Sigmoid colon (tissue), 4 donors: ENCODE data around the gene MAP3K20.

Experiments used
- EP300 ChIP-seq, 4 donors: sonication (generic); formaldehyde crosslinking; IDR thresholded peaks; one replicate each; pipeline ENCODE4 v1.6.1; 2017; ENCODE audit warnings: antibody characterized with exemption in 4 of 4
- POLR2A ChIP-seq, 2 donors: fragments of 450-650 bp; IDR thresholded peaks; one replicate each; pipeline ENCODE4 v1.6.1; 2016; ENCODE audit warnings: antibody characterized with exemption in 2 of 2, mild to moderate bottlenecking in 2 of 2, moderate library complexity in 2 of 2
- POLR2AphosphoS5 ChIP-seq, 4 donors: sonication (generic); formaldehyde crosslinking; IDR thresholded peaks; one replicate each; pipeline ENCODE4 v1.6.1; 2017; ENCODE audit warnings: antibody characterized with exemption in 4 of 4
- TF ChIP-seq, protein P1 (sequence below), 4 experiments: fragments of 450-650 bp in 3 of 4; fragments of 200-600 bp in 1 of 4; IDR thresholded peaks; one replicate each; pipeline ENCODE4 v1.5.1; 2016 to 2019; ENCODE audit warnings: antibody characterized with exemption in 4 of 4, mild to moderate bottlenecking in 3 of 4, moderate library complexity in 2 of 4

- TF ChIP-seq, protein P1, sequence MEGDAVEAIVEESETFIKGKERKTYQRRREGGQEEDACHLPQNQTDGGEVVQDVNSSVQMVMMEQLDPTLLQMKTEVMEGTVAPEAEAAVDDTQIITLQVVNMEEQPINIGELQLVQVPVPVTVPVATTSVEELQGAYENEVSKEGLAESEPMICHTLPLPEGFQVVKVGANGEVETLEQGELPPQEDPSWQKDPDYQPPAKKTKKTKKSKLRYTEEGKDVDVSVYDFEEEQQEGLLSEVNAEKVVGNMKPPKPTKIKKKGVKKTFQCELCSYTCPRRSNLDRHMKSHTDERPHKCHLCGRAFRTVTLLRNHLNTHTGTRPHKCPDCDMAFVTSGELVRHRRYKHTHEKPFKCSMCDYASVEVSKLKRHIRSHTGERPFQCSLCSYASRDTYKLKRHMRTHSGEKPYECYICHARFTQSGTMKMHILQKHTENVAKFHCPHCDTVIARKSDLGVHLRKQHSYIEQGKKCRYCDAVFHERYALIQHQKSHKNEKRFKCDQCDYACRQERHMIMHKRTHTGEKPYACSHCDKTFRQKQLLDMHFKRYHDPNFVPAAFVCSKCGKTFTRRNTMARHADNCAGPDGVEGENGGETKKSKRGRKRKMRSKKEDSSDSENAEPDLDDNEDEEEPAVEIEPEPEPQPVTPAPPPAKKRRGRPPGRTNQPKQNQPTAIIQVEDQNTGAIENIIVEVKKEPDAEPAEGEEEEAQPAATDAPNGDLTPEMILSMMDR (IDR thresholded peaks at IDR 0.05), result no peak
- TF ChIP-seq POLR2AphosphoS5 (IDR thresholded peaks at IDR 0.05) (no peak), POLR2A (IDR thresholded peaks at IDR 0.05) (no peak), EP300 (IDR thresholded peaks at IDR 0.05) (no peak)
These were observed 38.2 kb upstream of the MAP3K20 start for GRCh38 chr2:173037245-173038120.
